HepG2 (cell line): ENCODE results near the gene PTMA. TPM values are rescaled to one million over a fixed set of nuclear protein-coding genes. Genes with fewer than 3 reads are reported as not detected.

Experiments
- ATF7 ChIP-seq, 2 experiments: fragments of 450-650 bp in 1 of 2; sonication (generic) in 1 of 2; formaldehyde crosslinking in 1 of 2; IDR thresholded peaks; 2 replicates each; pipeline versions ENCODE4 v1.4.0 to v1.6.1; 2016 to 2020; ENCODE audit warnings: antibody characterized with exemption in 1 of 2, mild to moderate bottlenecking in 1 of 2, missing genetic modification reagents in 1 of 2
- CSRNP1 ChIP-seq: sonication (generic); formaldehyde crosslinking; IDR thresholded peaks from 2 replicates; pipeline ENCODE4 v1.8.1; 2023; ENCODE audit warnings: mild to moderate bottlenecking, missing genetic modification reagents
- FOSL2 ChIP-seq: sonication (generic); formaldehyde crosslinking; IDR thresholded peaks from 2 replicates; pipeline ENCODE4 v1.4.0; 2020; ENCODE audit warnings: missing genetic modification reagents
- RXRB ChIP-seq: IDR thresholded peaks from 2 replicates; pipeline ENCODE4 v1.6.1; 2016; ENCODE audit warnings: borderline replicate concordance, missing genetic modification reagents, missing compliant biosample characterization
- SPEN ChIP-seq: sonication (generic); formaldehyde crosslinking; IDR thresholded peaks from 2 replicates; pipeline ENCODE4 v1.5.1; 2020; ENCODE audit warnings: low read depth, mild to moderate bottlenecking, missing genetic modification reagents
- SSRP1 ChIP-seq: IDR thresholded peaks from 2 replicates; pipeline ENCODE4 v1.6.1; 2016; ENCODE audit warnings: control low read depth
- ZFP36L2 ChIP-seq: sonication (generic); formaldehyde crosslinking; IDR thresholded peaks from 2 replicates; pipeline ENCODE4 v1.4.0; 2020; ENCODE audit warnings: missing genetic modification reagents
- ZFX ChIP-seq: sonication (generic); formaldehyde crosslinking; IDR thresholded peaks from 2 replicates; pipeline ENCODE4 v1.4.0; 2020; ENCODE audit warnings: mild to moderate bottlenecking, low read depth, missing genetic modification reagents, moderate library complexity
- ZFY ChIP-seq: sonication (generic); formaldehyde crosslinking; IDR thresholded peaks from 2 replicates; pipeline ENCODE4 v1.4.0; 2020; ENCODE audit warnings: missing genetic modification reagents
- ZNF605 ChIP-seq: sonication (generic); formaldehyde crosslinking; IDR thresholded peaks from 2 replicates; pipeline ENCODE4 v1.8.0; 2022; ENCODE audit warnings: mild to moderate bottlenecking, missing genetic modification reagents
- ZNF687 ChIP-seq: sonication (generic); formaldehyde crosslinking; IDR thresholded peaks from 2 replicates; pipeline ENCODE4 v1.5.1; 2020; ENCODE audit warnings: mild to moderate bottlenecking, missing genetic modification reagents, moderate library complexity
- ZNF891 ChIP-seq: sonication (generic); formaldehyde crosslinking; IDR thresholded peaks from 2 replicates; pipeline ENCODE4 v1.5.0; 2020; ENCODE audit warnings: mild to moderate bottlenecking, missing genetic modification reagents
- polyA plus RNA-seq, 8 experiments: library from polyadenylated mRNA; depleted of rRNA in 3 of 8; stranded (reverse) in 7 of 8; unstranded in 1 of 8; fragments of >200 nt; fragmentation: Illumina TruSeq in 4 of 8; extraction: Trizol in 4 of 8; gene quantifications; 2 replicates each; pipeline versions ENCODE4 v1.2.1 to v1.2.3, GENCODE V29; 2011 to 2016; ENCODE audit warnings: low read depth in 4 of 8, missing spikeins in 1 of 8, mixed read lengths in 1 of 8; ENCODE audit not compliant: insufficient read depth in 1 of 8
- total RNA-seq, 5 experiments: library from RNA; depleted of rRNA; stranded (reverse); fragments of >200 nt; fragmentation: Illumina TruSeq; extraction: Trizol; gene quantifications; 2 replicates each; pipeline ENCODE4 v1.2.3, GENCODE V29; 2016; ENCODE audit warnings: low read depth in 1 of 5
- TF ChIP-seq, protein P1 (sequence below): IDR thresholded peaks from 2 replicates; pipeline ENCODE4 v1.6.1; 2012; ENCODE audit warnings: low read depth, low read length, improper control_type of control experiment
- TF ChIP-seq, protein P2 (sequence below): IDR thresholded peaks from 2 replicates; pipeline ENCODE4 v1.6.1; 2016; ENCODE audit warnings: missing compliant biosample characterization, missing genetic modification reagents, borderline replicate concordance
- TF ChIP-seq, protein P3 (sequence below): sonication (generic); formaldehyde crosslinking; IDR thresholded peaks from 2 replicates; pipeline ENCODE4 v1.9.0; 2022; ENCODE audit warnings: missing genetic modification reagents, mild to moderate bottlenecking, borderline replicate concordance
- TF ChIP-seq, protein P4 (sequence below): IDR thresholded peaks from 2 replicates; pipeline ENCODE4 v1.6.1; 2018; ENCODE audit warnings: missing genetic modification reagents, mild to moderate bottlenecking, missing compliant biosample characterization

The PTMA gene
- total and polyA plus RNA-seq, 2 of the 13 experiments (the other 11 are each of a cell fraction or from before 2014, with no cell fraction given) = 190 to 1,086 TPM

- TF ChIP-seq, protein P1, sequence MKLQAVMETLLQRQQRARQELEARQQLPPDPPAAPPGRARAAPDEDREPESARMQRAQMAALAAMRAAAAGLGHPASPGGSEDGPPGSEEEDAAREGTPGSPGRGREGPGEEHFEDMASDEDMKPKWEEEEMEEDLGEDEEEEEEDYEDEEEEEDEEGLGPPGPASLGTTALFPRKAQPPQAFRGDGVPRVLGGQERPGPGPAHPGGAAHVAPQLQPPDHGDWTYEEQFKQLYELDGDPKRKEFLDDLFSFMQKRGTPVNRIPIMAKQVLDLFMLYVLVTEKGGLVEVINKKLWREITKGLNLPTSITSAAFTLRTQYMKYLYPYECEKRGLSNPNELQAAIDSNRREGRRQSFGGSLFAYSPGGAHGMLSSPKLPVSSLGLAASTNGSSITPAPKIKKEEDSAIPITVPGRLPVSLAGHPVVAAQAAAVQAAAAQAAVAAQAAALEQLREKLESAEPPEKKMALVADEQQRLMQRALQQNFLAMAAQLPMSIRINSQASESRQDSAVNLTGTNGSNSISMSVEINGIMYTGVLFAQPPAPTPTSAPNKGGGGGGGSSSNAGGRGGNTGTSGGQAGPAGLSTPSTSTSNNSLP = no peak
- TF ChIP-seq ZNF891 (CRISPR knock-in tag) (peak; percentile 70; the same call in 1 of the 2 replicates), CSRNP1 (CRISPR knock-in tag) (no peak), ZNF605 (CRISPR knock-in tag) (peak; percentile 59), SPEN (CRISPR knock-in tag) (peak; percentile 31; the same call in 1 of the 2 replicates), ZFY (peak; percentile 69; the same call in 1 of the 2 replicates), SSRP1 (CRISPR knock-in tag) (0 out of 2 replicates have a peak, but pooled peaks have one; percentile 34), ZNF687 (peak; percentile 69), ATF7 (IDR thresholded peaks at IDR 0.05) (no peak), ATF7 (CRISPR knock-in tag; IDR thresholded peaks at IDR 0.05) (0 out of 2 replicates have a peak, but pooled peaks have one; percentile 30), ZFX (CRISPR knock-in tag) (peak; percentile 87), RXRB (CRISPR knock-in tag) (0 out of 2 replicates have a peak, but pooled peaks have one; percentile 18), FOSL2 (peak; percentile 36), ZFP36L2 (CRISPR knock-in tag) (no peak)
- TF ChIP-seq, protein P2, sequence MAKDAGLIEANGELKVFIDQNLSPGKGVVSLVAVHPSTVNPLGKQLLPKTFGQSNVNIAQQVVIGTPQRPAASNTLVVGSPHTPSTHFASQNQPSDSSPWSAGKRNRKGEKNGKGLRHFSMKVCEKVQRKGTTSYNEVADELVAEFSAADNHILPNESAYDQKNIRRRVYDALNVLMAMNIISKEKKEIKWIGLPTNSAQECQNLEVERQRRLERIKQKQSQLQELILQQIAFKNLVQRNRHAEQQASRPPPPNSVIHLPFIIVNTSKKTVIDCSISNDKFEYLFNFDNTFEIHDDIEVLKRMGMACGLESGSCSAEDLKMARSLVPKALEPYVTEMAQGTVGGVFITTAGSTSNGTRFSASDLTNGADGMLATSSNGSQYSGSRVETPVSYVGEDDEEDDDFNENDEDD (CRISPR knock-in tag) = peak; percentile 21; the same call in 1 of the 2 replicates
- TF ChIP-seq, protein P3, sequence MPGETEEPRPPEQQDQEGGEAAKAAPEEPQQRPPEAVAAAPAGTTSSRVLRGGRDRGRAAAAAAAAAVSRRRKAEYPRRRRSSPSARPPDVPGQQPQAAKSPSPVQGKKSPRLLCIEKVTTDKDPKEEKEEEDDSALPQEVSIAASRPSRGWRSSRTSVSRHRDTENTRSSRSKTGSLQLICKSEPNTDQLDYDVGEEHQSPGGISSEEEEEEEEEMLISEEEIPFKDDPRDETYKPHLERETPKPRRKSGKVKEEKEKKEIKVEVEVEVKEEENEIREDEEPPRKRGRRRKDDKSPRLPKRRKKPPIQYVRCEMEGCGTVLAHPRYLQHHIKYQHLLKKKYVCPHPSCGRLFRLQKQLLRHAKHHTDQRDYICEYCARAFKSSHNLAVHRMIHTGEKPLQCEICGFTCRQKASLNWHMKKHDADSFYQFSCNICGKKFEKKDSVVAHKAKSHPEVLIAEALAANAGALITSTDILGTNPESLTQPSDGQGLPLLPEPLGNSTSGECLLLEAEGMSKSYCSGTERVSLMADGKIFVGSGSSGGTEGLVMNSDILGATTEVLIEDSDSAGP (CRISPR knock-in tag) = peak; percentile 71; the same call in 1 of the 2 replicates
- TF ChIP-seq, protein P4, sequence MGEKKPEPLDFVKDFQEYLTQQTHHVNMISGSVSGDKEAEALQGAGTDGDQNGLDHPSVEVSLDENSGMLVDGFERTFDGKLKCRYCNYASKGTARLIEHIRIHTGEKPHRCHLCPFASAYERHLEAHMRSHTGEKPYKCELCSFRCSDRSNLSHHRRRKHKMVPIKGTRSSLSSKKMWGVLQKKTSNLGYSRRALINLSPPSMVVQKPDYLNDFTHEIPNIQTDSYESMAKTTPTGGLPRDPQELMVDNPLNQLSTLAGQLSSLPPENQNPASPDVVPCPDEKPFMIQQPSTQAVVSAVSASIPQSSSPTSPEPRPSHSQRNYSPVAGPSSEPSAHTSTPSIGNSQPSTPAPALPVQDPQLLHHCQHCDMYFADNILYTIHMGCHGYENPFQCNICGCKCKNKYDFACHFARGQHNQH (CRISPR knock-in tag) = no peak
Observed at GRCh38 chr2:231672617-231673347, 35.5 kb upstream of the PTMA start (continued).
